HFFc6 (cell line): ENCODE measurements around the gene MTSS2. TPM values are rescaled to one million over a fixed set of nuclear protein-coding genes. Genes with fewer than 3 reads are reported as not detected.

Experiments used
- DNase-seq: peaks from one replicate; pipeline ENCODE4 v3.0.0-alpha.2; 2018
- H3K27ac Mint-ChIP-seq: 2 replicates; pipeline ENCODE4 v1.8.0; 2020; ENCODE audit warnings: mild to moderate bottlenecking, mixed read lengths
- H3K27me3 Mint-ChIP-seq: 2 replicates; pipeline ENCODE4 v1.8.0; 2021; ENCODE audit warnings: mild to moderate bottlenecking, moderate library complexity, mixed read lengths; ENCODE audit not compliant: insufficient read depth
- H3K36me3 Mint-ChIP-seq: 2 replicates; pipeline ENCODE4 v1.8.0; 2021; ENCODE audit warnings: low read depth, mixed read lengths
- H3K4me1 Mint-ChIP-seq: 2 replicates; pipeline ENCODE4 v1.8.0; 2020; ENCODE audit warnings: low read depth, mixed read lengths
- H3K4me3 Mint-ChIP-seq: 2 replicates; pipeline ENCODE4 v1.8.0; 2020; ENCODE audit warnings: mild to moderate bottlenecking, moderate library complexity, mixed read lengths
- H3K9me3 Mint-ChIP-seq: 2 replicates; pipeline ENCODE4 v1.8.0; 2020; ENCODE audit warnings: mild to moderate bottlenecking, mixed read lengths
- total RNA-seq, 6 experiments: library from RNA; stranded (reverse); fragmentation: NEBNext Ultra II Directional; extraction: Animal tissue kit (Norgen Biotek cat#: 25700); gene quantifications; 2 replicates in 1 of 6; 3 replicates in 5 of 6; pipeline ENCODE4 v1.2.3, GENCODE V29; 2021
- TF ChIP-seq, protein P1 (sequence below): fragments of 200-600 bp; sonication (generic); IDR thresholded peaks from 2 replicates; pipeline ENCODE4 v1.5.0; 2021; ENCODE audit warnings: antibody characterized with exemption, mild to moderate bottlenecking

Gene MTSS2
- total RNA-seq, 6 experiments from 2014 or later = 82.0 to 96.1 (median 86.5) TPM

DNA sequence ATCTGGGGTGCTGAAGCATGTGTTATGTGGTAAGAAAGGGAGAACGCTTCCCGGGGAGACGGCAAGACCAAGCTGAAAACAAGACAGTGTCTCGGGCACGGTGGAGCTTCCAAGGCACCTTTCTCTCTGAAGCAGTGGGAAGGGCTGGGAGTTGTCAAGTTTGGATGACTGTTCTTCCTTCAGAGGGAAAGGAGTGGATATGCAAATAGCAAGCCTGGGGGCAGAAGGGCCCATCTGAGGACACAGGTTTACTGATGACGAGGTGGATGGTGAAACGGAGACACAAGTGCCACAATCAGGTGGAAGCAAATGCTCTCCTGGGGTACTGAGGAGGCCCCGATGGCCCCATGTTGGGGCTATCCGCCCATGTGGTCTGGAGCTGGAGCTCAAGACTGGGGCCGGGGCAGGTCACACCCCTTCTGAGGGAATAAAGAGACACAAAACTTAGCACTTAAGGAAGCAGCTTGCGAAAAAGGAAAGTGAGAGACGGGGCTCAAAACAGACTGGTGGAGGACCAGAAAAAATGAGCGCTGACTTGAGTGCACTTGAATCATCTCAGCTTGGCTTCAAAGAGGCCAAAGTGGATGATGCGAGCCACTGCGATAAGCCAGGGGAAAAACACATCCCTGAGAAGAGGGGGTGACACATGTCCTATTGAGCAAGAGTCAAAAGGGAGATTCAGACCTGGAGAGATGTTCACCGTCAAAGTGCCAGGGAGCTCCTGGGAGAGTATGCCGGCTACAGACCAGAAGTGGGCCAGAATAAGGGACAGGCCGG is 34.8 kb upstream of the MTSS2 start:
- peaks cover 22% of the 10 kb centered on the region for H3K4me1 Mint-ChIP-seq
- H3K36me3 Mint-ChIP-seq = peaks cover 22% of the 10 kb centered on the region
- H3K9me3 Mint-ChIP-seq = no peaks in the 10 kb centered on the region
- H3K27ac Mint-ChIP-seq = peak overlapping the region; percentile 15; the same call in 1 of the 2 replicates
- H3K4me3 Mint-ChIP-seq = no peak overlapping the region; the same call in 1 of the 2 replicates
- TF ChIP-seq, protein P1, sequence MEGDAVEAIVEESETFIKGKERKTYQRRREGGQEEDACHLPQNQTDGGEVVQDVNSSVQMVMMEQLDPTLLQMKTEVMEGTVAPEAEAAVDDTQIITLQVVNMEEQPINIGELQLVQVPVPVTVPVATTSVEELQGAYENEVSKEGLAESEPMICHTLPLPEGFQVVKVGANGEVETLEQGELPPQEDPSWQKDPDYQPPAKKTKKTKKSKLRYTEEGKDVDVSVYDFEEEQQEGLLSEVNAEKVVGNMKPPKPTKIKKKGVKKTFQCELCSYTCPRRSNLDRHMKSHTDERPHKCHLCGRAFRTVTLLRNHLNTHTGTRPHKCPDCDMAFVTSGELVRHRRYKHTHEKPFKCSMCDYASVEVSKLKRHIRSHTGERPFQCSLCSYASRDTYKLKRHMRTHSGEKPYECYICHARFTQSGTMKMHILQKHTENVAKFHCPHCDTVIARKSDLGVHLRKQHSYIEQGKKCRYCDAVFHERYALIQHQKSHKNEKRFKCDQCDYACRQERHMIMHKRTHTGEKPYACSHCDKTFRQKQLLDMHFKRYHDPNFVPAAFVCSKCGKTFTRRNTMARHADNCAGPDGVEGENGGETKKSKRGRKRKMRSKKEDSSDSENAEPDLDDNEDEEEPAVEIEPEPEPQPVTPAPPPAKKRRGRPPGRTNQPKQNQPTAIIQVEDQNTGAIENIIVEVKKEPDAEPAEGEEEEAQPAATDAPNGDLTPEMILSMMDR = no peak
- no peak for DNase-seq
- H3K27me3 Mint-ChIP-seq = no peaks in the 10 kb centered on the region

DNA sequence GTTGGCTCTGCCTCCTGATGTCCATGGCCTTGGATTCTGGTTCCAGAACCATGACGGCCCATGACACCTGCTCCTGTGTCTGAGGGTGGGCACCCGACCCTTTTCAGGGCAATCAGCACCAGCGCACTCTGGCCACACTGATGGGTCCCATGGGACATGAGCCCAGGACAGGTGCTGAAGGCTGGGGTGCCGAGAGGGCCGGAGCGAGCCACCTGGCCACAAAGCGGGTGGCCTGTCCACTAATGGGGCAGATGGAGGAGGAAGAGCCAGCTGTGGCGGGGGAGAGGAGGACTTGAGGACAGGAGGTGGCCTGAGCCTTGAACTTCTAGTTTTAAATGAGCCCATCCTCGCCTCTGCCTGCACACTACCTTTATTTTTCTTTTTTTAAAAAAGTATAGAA is 31.2 kb upstream of the MTSS2 start:
- Mint-ChIP-seq H3K27ac (0 out of 2 replicates have a peak overlapping the region, but pooled peaks have one; percentile 98), H3K4me3 (no peak overlapping the region), H3K4me1 (peaks cover 51% of the 10 kb centered on the region), H3K36me3 (peaks cover 22% of the 10 kb centered on the region), H3K27me3 (no peaks in the 10 kb centered on the region), H3K9me3 (no peaks in the 10 kb centered on the region)
- TF ChIP-seq, protein P1 = no peak
- DNase-seq = no peak

DNA sequence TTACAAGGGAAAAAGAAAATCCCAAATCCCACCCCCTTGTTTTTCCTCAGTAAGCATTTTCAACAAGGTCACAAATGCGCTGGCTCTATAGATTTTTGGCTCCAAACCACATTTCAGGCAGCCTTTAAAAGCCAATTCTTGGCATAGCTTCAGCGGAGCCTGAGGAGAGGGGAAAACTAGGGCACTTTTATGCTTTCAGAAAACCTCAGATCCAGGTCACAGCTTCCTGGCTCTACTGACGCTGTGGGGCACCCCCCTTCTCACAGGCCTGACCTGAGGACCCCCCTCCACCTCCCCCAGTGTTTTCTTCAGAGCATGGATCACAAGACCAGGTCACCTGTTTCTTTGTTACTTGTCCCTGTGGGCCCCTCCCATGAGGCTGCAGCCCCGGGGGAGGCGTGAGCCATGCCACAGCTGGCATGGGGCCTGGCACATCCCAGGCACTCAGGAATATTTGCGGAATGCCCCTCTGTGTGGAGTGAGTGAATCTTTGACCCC is 30.1 kb upstream of the MTSS2 start:
- peak overlapping the region; percentile 98 for H3K27ac Mint-ChIP-seq
- peak overlapping the region; percentile 67 for H3K4me3 Mint-ChIP-seq
- TF ChIP-seq, protein P1 = no peak
- no peaks in the 10 kb centered on the region for H3K27me3 Mint-ChIP-seq
- DNase-seq = no peak
- H3K9me3 Mint-ChIP-seq = no peaks in the 10 kb centered on the region
- H3K36me3 Mint-ChIP-seq = peaks cover 19% of the 10 kb centered on the region
- H3K4me1 Mint-ChIP-seq = peaks cover 49% of the 10 kb centered on the region

DNA sequence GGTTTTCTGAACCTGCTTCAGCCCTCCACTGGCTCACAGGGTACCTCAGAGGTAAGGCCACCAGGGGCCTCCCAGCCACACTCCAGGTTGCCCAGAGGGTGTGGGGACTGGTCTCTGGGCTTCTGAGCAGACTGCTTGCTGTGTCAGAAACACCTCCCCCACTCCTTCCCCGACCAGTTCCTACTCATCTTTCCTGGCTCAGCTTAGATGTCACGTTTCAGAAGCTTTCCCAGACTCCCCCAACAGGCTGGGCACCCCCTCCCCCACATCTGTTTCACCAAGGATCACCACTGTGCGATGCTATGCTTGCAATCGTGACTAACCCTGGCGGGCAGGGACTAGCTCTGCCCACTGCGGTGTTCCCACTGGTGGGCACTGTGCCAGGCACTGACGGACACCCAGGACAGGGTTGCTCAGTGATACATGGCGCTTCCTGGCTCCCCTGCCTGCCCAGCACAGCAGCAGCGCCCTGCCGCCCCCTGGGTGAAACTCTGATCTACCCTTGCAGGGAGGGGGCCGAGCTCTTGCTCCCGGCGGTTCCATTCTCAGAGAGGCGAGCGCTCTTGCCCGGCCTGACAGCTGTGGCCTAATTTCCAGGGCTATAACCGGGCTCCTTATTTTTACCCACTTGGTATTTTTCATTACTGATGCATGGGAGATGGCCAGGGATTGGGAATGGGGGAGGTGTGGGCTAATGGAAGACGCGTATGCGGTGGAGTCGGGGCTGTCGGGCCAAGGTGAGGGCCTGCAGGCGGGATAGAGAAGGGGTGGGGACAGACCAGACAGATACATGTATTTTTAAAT is 29.4 kb upstream of the MTSS2 start:
- Mint-ChIP-seq H3K36me3 (peaks cover 12% of the 10 kb centered on the region), H3K27me3 (no peaks in the 10 kb centered on the region), H3K27ac (peak overlapping the region; percentile 98), H3K9me3 (no peaks in the 10 kb centered on the region), H3K4me3 (peak overlapping the region; percentile 67), H3K4me1 (peaks cover 42% of the 10 kb centered on the region)
- DNase-seq = peak; percentile 100
- TF ChIP-seq, protein P1 = peak; percentile 49

DNA sequence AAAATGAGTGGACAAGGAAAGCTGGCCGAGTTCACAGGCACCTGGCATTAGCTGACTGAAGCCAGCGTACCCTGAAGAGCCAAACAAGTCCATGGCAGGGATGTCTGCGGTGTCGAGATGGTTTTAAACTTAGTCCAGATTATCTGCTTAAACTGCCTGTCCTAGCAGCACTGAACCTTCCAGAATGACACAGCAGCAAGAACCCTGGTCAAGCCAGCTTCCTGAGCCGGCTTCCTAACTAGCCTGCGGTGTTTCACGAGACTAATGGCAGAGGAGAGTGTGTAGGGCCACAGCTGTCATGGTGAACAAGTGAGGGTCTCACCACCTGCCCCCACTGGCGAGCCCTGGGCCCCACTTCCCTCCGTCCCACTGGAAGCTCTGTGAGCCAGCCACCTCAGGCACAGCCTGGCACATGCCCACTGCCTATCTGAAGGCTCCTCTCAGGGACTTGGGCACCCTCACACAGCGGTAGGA is 28.8 kb upstream of the MTSS2 start:
- H3K27ac Mint-ChIP-seq = peak overlapping the region; percentile 98

More for the DNA sequence above, 28.8 kb upstream of the MTSS2 start:
- H3K4me3 Mint-ChIP-seq = peak overlapping the region; percentile 67
- H3K36me3 Mint-ChIP-seq = peaks cover 6% of the 10 kb centered on the region
- no peaks in the 10 kb centered on the region for H3K9me3 Mint-ChIP-seq
- H3K27me3 Mint-ChIP-seq = no peaks in the 10 kb centered on the region
- TF ChIP-seq, protein P1 = no peak
- DNase-seq = no peak
- peaks cover 41% of the 10 kb centered on the region for H3K4me1 Mint-ChIP-seq
